HepG2 (cell line): ENCODE measurements around the gene LYRM4. TPM values are rescaled to one million over a fixed set of nuclear protein-coding genes. Genes with fewer than 3 reads are reported as not detected.

Source experiments
- CREB1 ChIP-seq, 2 experiments: fragments of 450-650 bp in 1 of 2; IDR thresholded peaks; 2 replicates each; pipeline ENCODE4 v1.6.1; 2016 to 2017; ENCODE audit warnings: control low read depth in 1 of 2, mild to moderate bottlenecking in 1 of 2, missing compliant biosample characterization in 1 of 2, missing genetic modification characterization in 1 of 2
- DNMT3B ChIP-seq: conservative IDR thresholded peaks from 2 replicates; pipeline ENCODE4 v1.6.1; 2016; ENCODE audit warnings: missing biosample characterization, control low read depth
- FOXA3 ChIP-seq: IDR thresholded peaks from 2 replicates; pipeline ENCODE4 v1.6.1; 2016; ENCODE audit warnings: missing genetic modification reagents, missing compliant biosample characterization
- NR3C1 ChIP-seq: sonication (generic); formaldehyde crosslinking; IDR thresholded peaks from 2 replicates; pipeline ENCODE4 v1.4.0; 2020; ENCODE audit warnings: missing genetic modification reagents
- SMC3 ChIP-seq: IDR thresholded peaks from 2 replicates; pipeline ENCODE4 v1.6.1; 2011; ENCODE audit warnings: low read length, improper control_type of control experiment
- SRSF9 ChIP-seq: fragments of 200-400 bp; formaldehyde crosslinking; IDR thresholded peaks from 2 replicates; pipeline ENCODE4 v1.6.1; 2018; ENCODE audit warnings: borderline replicate concordance, mild to moderate bottlenecking, low read depth, low read length; ENCODE audit not compliant: insufficient read depth, poor library complexity, severe bottlenecking
- ZNF3 ChIP-seq: IDR thresholded peaks from 2 replicates; pipeline ENCODE4 v1.7.0; 2017; ENCODE audit warnings: inconsistent platforms
- ZNF431 ChIP-seq: sonication (generic); formaldehyde crosslinking; IDR thresholded peaks from 2 replicates; pipeline ENCODE4 v1.9.0; 2022; ENCODE audit warnings: missing genetic modification reagents, low read depth, mild to moderate bottlenecking, borderline replicate concordance
- ZNF501 ChIP-seq: sonication (generic); formaldehyde crosslinking; IDR thresholded peaks from 2 replicates; pipeline ENCODE4 v1.5.1; 2020; ENCODE audit warnings: mild to moderate bottlenecking, moderate library complexity, missing genetic modification reagents
- ZNF563 ChIP-seq: sonication (generic); formaldehyde crosslinking; IDR thresholded peaks from 2 replicates; pipeline ENCODE4 v1.8.0; 2022; ENCODE audit warnings: mild to moderate bottlenecking, moderate library complexity, missing genetic modification reagents
- polyA plus RNA-seq, 8 experiments: library from polyadenylated mRNA; depleted of rRNA in 3 of 8; stranded (reverse) in 7 of 8; unstranded in 1 of 8; fragments of >200 nt; fragmentation: Illumina TruSeq in 4 of 8; extraction: Trizol in 4 of 8; gene quantifications; 2 replicates each; pipeline versions ENCODE4 v1.2.1 to v1.2.3, GENCODE V29; 2011 to 2016; ENCODE audit warnings: low read depth in 4 of 8, missing spikeins in 1 of 8, mixed read lengths in 1 of 8; ENCODE audit not compliant: insufficient read depth in 1 of 8
- total RNA-seq, 5 experiments: library from RNA; depleted of rRNA; stranded (reverse); fragments of >200 nt; fragmentation: Illumina TruSeq; extraction: Trizol; gene quantifications; 2 replicates each; pipeline ENCODE4 v1.2.3, GENCODE V29; 2016; ENCODE audit warnings: low read depth in 1 of 5
- TF ChIP-seq, protein P1 (sequence below): sonication (generic); formaldehyde crosslinking; IDR thresholded peaks from 2 replicates; pipeline ENCODE4 v1.4.0; 2020; ENCODE audit warnings: missing genetic modification reagents
- TF ChIP-seq, protein P2 (sequence below): sonication (generic); formaldehyde crosslinking; conservative IDR thresholded peaks from 2 replicates; pipeline ENCODE4 v1.8.0; 2022; ENCODE audit warnings: missing genetic modification reagents
- TF ChIP-seq, protein P3 (sequence below): sonication (generic); formaldehyde crosslinking; conservative IDR thresholded peaks from 2 replicates; pipeline ENCODE4 v1.4.0; 2020; ENCODE audit warnings: missing genetic modification reagents
- TF ChIP-seq, protein P4 (sequence below): IDR thresholded peaks from 2 replicates; pipeline ENCODE4 v1.6.1; 2016; ENCODE audit warnings: missing compliant biosample characterization, missing genetic modification reagents, borderline replicate concordance

Gene LYRM4
- total and polyA plus RNA-seq, 2 of the 13 experiments (the other 11 are each of a cell fraction or from before 2014, with no cell fraction given), result 64.6 to 67.5 TPM

DNA sequence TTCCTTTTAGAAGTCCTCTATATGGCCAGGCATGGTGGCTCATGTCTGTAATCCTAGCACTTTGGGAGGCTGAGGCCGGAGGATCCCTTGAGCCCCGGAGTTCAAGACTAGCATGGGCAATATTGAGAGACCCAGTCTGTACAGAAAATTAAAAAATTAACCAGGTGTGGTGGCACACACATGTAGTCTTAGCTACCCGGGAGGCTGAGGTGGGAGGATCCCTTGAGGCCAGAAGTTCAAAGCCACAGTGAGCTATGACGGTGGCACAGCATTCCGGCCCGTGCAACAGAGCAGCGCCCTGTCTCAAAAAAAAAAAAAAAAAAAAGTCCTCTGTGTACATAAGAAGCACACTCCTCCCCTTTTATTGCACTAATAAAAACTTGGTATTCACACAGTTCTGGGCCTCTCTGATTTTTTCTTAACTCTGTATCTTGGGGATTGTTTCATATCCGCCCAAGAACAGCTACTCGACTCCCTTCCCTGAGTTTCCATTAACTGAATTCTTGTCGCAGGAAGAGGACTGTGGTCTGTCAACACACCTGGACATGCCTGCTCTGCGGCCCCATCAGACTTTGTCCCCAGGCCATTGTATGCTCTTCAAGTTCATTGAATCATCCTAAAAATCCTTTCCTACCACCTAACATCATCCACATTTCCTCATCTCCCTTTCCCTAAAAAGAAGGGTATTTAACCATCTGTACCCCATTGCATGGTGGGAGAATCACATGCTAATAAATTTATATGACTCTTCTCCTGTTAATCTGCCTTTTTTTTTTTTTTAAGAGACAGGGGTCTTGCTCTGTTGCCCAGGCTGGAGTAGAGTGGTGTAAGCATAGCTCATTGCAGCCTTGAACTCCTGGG lies 201.5 kb downstream of the LYRM4 start (continued):
- no peak for TF ChIP-seq SRSF9
- TF ChIP-seq ZNF563, result no peak
- TF ChIP-seq, protein P1, sequence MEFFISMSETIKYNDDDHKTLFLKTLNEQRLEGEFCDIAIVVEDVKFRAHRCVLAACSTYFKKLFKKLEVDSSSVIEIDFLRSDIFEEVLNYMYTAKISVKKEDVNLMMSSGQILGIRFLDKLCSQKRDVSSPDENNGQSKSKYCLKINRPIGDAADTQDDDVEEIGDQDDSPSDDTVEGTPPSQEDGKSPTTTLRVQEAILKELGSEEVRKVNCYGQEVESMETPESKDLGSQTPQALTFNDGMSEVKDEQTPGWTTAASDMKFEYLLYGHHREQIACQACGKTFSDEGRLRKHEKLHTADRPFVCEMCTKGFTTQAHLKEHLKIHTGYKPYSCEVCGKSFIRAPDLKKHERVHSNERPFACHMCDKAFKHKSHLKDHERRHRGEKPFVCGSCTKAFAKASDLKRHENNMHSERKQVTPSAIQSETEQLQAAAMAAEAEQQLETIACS (CRISPR knock-in tag), result no peak
- no peak for TF ChIP-seq NR3C1
- TF ChIP-seq DNMT3B (CRISPR knock-in tag), result no peak
- TF ChIP-seq ZNF431, result no peak; the same call in 1 of the 2 replicates
- TF ChIP-seq, protein P2, sequence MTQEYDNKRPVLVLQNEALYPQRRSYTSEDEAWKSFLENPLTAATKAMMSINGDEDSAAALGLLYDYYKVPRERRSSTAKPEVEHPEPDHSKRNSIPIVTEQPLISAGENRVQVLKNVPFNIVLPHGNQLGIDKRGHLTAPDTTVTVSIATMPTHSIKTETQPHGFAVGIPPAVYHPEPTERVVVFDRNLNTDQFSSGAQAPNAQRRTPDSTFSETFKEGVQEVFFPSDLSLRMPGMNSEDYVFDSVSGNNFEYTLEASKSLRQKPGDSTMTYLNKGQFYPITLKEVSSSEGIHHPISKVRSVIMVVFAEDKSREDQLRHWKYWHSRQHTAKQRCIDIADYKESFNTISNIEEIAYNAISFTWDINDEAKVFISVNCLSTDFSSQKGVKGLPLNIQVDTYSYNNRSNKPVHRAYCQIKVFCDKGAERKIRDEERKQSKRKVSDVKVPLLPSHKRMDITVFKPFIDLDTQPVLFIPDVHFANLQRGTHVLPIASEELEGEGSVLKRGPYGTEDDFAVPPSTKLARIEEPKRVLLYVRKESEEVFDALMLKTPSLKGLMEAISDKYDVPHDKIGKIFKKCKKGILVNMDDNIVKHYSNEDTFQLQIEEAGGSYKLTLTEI (CRISPR knock-in tag), result no peak
- peak; percentile 81; the same call in 1 of the 2 replicates for TF ChIP-seq ZNF501 (CRISPR knock-in tag)
- TF ChIP-seq, protein P3, sequence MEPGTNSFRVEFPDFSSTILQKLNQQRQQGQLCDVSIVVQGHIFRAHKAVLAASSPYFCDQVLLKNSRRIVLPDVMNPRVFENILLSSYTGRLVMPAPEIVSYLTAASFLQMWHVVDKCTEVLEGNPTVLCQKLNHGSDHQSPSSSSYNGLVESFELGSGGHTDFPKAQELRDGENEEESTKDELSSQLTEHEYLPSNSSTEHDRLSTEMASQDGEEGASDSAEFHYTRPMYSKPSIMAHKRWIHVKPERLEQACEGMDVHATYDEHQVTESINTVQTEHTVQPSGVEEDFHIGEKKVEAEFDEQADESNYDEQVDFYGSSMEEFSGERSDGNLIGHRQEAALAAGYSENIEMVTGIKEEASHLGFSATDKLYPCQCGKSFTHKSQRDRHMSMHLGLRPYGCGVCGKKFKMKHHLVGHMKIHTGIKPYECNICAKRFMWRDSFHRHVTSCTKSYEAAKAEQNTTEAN (CRISPR knock-in tag), result peak; percentile 90
- peak; percentile 95 for TF ChIP-seq FOXA3
- TF ChIP-seq CREB1 (IDR thresholded peaks at IDR 0.05), result no peak
- TF ChIP-seq CREB1 (CRISPR knock-in tag; IDR thresholded peaks at IDR 0.05), result peak; percentile 67
- peak; percentile 29; the same call in 1 of the 2 replicates for TF ChIP-seq SMC3
- peak; percentile 95 for TF ChIP-seq ZNF3 (CRISPR knock-in tag)
- TF ChIP-seq, protein P4, sequence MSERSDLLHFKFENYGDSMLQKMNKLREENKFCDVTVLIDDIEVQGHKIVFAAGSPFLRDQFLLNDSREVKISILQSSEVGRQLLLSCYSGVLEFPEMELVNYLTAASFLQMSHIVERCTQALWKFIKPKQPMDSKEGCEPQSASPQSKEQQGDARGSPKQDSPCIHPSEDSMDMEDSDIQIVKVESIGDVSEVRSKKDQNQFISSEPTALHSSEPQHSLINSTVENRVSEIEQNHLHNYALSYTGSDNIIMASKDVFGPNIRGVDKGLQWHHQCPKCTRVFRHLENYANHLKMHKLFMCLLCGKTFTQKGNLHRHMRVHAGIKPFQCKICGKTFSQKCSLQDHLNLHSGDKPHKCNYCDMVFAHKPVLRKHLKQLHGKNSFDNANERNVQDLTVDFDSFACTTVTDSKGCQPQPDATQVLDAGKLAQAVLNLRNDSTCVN, result no peak
